Tibial artery (tissue), 4 donors: ENCODE measurements around the gene ENDOG.

Experiments used
- DNase-seq, 2 donors: peaks; one replicate each; pipeline ENCODE4 v3.0.0-alpha.2; 2019
- H3K27ac ChIP-seq, 2 donors: fragments of 200-600 bp; sonication (generic) in 1 of 2; 1 replicate in 1 of 2; 2 replicates in 1 of 2; pipeline ENCODE4 v1.5.1; 2018 to 2019; ENCODE audit warnings: mild to moderate bottlenecking in 1 of 2
- H3K27me3 ChIP-seq, 2 donors: fragments of 200-600 bp; sonication (generic) in 1 of 2; one replicate each; pipeline versions ENCODE4 v1.5.1 to v1.6.0; 2016 to 2019
- H3K36me3 ChIP-seq, 3 donors: fragments of 200-600 bp; sonication (generic) in 2 of 3; one replicate each; pipeline ENCODE4 v1.5.1; 2016 to 2019; ENCODE audit warnings: mild to moderate bottlenecking in 2 of 3
- H3K4me1 ChIP-seq, 4 donors: fragments of 200-600 bp; sonication (generic) in 2 of 4; 1 replicate in 3 of 4; 2 replicates in 1 of 4; pipeline ENCODE4 v1.5.1; 2016 to 2019
- H3K4me3 ChIP-seq, 2 donors: fragments of 200-600 bp; sonication (generic) in 1 of 2; 1 replicate in 1 of 2; 2 replicates in 1 of 2; pipeline ENCODE4 v1.5.1; 2018 to 2019; ENCODE audit warnings: mild to moderate bottlenecking in 2 of 2
- H3K9me3 ChIP-seq, 3 donors: fragments of 200-600 bp; sonication (generic) in 1 of 3; one replicate each; pipeline ENCODE4 v1.5.1; 2016 to 2019
- CTCF ChIP-seq, 2 experiments: fragments of 200-600 bp in 1 of 2; fragments of 450-650 bp in 1 of 2; IDR thresholded peaks; one replicate each; pipeline ENCODE4 v1.5.1; 2017 to 2019; ENCODE audit warnings: antibody characterized with exemption in 2 of 2, mild to moderate bottlenecking in 1 of 2, moderate library complexity in 1 of 2
- intact Hi-C: fragments of 100-400 bp; cut with DNase I; formaldehyde crosslinking; loops from one replicate; pipeline ENCODE4 v1.15.0; 2023; ENCODE audit warnings: low total_unique reads

ENDOG gene

GRCh38 chr9:128818099-128818838 is at the start of gene ENDOG:
TSS of gene ENDOG (plus strand) at chr9:128818500. CDS start at chr9:128818685, 185 bp downstream.
- Histone ChIP-seq H3K9me3 (no peaks in the 10 kb centered on the region), H3K4me1 (peaks cover 5 to 15% (median 11%) of the 10 kb centered on the region in 4 donors), H3K36me3 (peaks cover 9 to 36% (median 18%) of the 10 kb centered on the region in 3 donors), H3K27ac (peak within 1 kb of the TSS; percentile 81 to 82), H3K27me3 (no peaks in the 10 kb centered on the region), H3K4me3 (peak within 1 kb of the TSS; percentile 64 to 80)
- intact Hi-C loops = no loop called here
- TF ChIP-seq CTCF (IDR thresholded peaks at IDR 0.05) = peak; percentile 98 to 99
- DNase-seq = peak; percentile 96 to 99

GRCh38 chr9:128768606-128769005 is 49.7 kb upstream of the ENDOG start:
- intact Hi-C loops = no loop called here
- no peak for TF ChIP-seq CTCF (IDR thresholded peaks at IDR 0.05)
- Histone ChIP-seq H3K27ac (no peak overlapping the region), H3K36me3 (peaks cover 0 to 24% (median 0%) of the 10 kb centered on the region in 3 donors), H3K27me3 (no peaks in the 10 kb centered on the region), H3K9me3 (no peaks in the 10 kb centered on the region), H3K4me1 (peaks cover 0 to 30% (median 19%) of the 10 kb centered on the region in 4 donors), H3K4me3 (no peak overlapping the region)
- no peak for DNase-seq

GRCh38 chr9:128770286-128771030 is 47.8 kb upstream of the ENDOG start:
- peak overlapping the region; percentile 93 to 96 for H3K27ac ChIP-seq
- H3K4me1 ChIP-seq = peaks cover 0 to 30% (median 19%) of the 10 kb centered on the region in 4 donors
- no peak for DNase-seq
- peaks cover 0 to 10% (median 0%) of the 10 kb centered on the region in 3 donors for H3K36me3 ChIP-seq
- TF ChIP-seq CTCF (IDR thresholded peaks at IDR 0.05) = no peak
- H3K9me3 ChIP-seq = no peaks in the 10 kb centered on the region
- H3K27me3 ChIP-seq = no peaks in the 10 kb centered on the region
- intact Hi-C loops = no loop called here
- peak overlapping the region; percentile 84 to 93 for H3K4me3 ChIP-seq

GRCh38 chr9:128771094-128771721 is 47.1 kb upstream of the ENDOG start:
- Histone ChIP-seq H3K27me3 (no peaks in the 10 kb centered on the region), H3K4me1 (peaks cover 0 to 30% (median 19%) of the 10 kb centered on the region in 4 donors), H3K9me3 (no peaks in the 10 kb centered on the region), H3K4me3 (peak overlapping the region; percentile 84 to 93), H3K27ac (peak overlapping the region; percentile 93 to 96), H3K36me3 (peaks cover 0 to 10% (median 0%) of the 10 kb centered on the region in 3 donors)
- intact Hi-C loops = no loop called here
- no peak for TF ChIP-seq CTCF (IDR thresholded peaks at IDR 0.05)
- no peak for DNase-seq

- no peak for TF ChIP-seq CTCF (IDR thresholded peaks at IDR 0.05)
Measured at GRCh38 chr9:128771745-128772519, 46.4 kb upstream of the ENDOG start, which contains the start of gene ZER1. TSS of gene ZER1 (minus strand) at chr9:128771927. CDS start at chr9:128755565, 16,362 bp downstream.

More at GRCh38 chr9:128771745-128772519, 46.4 kb upstream of the ENDOG start, which contains the start of gene ZER1:
- peak; percentile 92 to 93 for DNase-seq
- Histone ChIP-seq H3K27ac (peak within 1 kb of the TSS; percentile 93 to 96), H3K4me1 (peaks cover 0 to 30% (median 19%) of the 10 kb centered on the region in 4 donors), H3K9me3 (no peaks in the 10 kb centered on the region), H3K27me3 (no peaks in the 10 kb centered on the region), H3K36me3 (peaks cover 0 to 10% (median 0%) of the 10 kb centered on the region in 3 donors), H3K4me3 (peak within 1 kb of the TSS; percentile 84 to 93)
- intact Hi-C loops = loop anchor here (2.0 kb wide), 1 partner anchor 15 kb away; the partner anchor contains the start of gene TBC1D13
